GM19455 (cell line): Measurements from ENCODE around the gene MAB21L1.

Experiments
- ATAC-seq: cut with Tn5 transposase; IDR thresholded peaks from one replicate; pipeline ENCODE4 v1.9.1; 2021; ENCODE audit not compliant: unreplicated experiment

MAB21L1 gene

GRCh38 chr13:35480346-35480745 is 3.9 kb upstream of the MAB21L1 start:
- no peak for ATAC-seq

GRCh38 chr13:35479706-35480105 is 3.2 kb upstream of the MAB21L1 start:
- ATAC-seq = no peak

- no peak for ATAC-seq
Observed at GRCh38 chr13:35479038-35479492, 2.6 kb upstream of the MAB21L1 start.

- no peak for ATAC-seq
Observed at GRCh38 chr13:35478271-35479037, 2.0 kb upstream of the MAB21L1 start.

GRCh38 chr13:35477386-35477946 is 977 bp upstream of the MAB21L1 start:
- ATAC-seq = no peak

- ATAC-seq = no peak
Observed at GRCh38 chr13:35475212-35475959, 1.1 kb downstream of the MAB21L1 start.

GRCh38 chr13:35474496-35475211 is 1.8 kb downstream of the MAB21L1 start:
- ATAC-seq = no peak

GRCh38 chr13:35473802-35474201 is 2.7 kb downstream of the MAB21L1 start:
- ATAC-seq = no peak

- no peak for ATAC-seq
Observed at GRCh38 chr13:35473206-35473775, 3.2 kb downstream of the MAB21L1 start.

GRCh38 chr13:35472323-35472881 is 4.1 kb downstream of the MAB21L1 start:
- ATAC-seq = no peak

GRCh38 chr13:35471706-35472322 is 4.7 kb downstream of the MAB21L1 start:
- no peak for ATAC-seq

GRCh38 chr13:35470671-35471661 is 5.5 kb downstream of the MAB21L1 start:
- no peak for ATAC-seq

- ATAC-seq = no peak
Observed at GRCh38 chr13:35469806-35470525, 6.5 kb downstream of the MAB21L1 start.

- no peak for ATAC-seq
Observed at GRCh38 chr13:35468195-35468594, 8.3 kb downstream of the MAB21L1 start.

GRCh38 chr13:35465371-35465770 is 11.1 kb downstream of the MAB21L1 start:
- no peak for ATAC-seq

- ATAC-seq = no peak
Observed at GRCh38 chr13:35460061-35460460, 16.4 kb downstream of the MAB21L1 start.

- ATAC-seq = no peak
Observed at GRCh38 chr13:35457258-35457657, 19.2 kb downstream of the MAB21L1 start.

GRCh38 chr13:35455022-35455421 is 21.5 kb downstream of the MAB21L1 start:
- no peak for ATAC-seq
